ENCODE measurements around the gene SERPIND1.
"Not testable (repeated sequence)": the region's sequence is repeated elsewhere in the genome, so short reads cannot be mapped to it uniquely, and the experiment has no call there.

SERPIND1 gene

GRCh38 chr22:20732431-20732830 is 41.5 kb upstream of the SERPIND1 start:
- H3K27ac ChIP-seq (ENCODE audit: insufficient read depth in 1 of 2, low read depth in 1 of 2, low read length in 2 of 2, poor library complexity in 1 of 2, severe bottlenecking in 2 of 2); DNase-seq; POLR2A ChIA-PET; H3K27me3 ChIP-seq (replicated peaks in 2 of 5; ENCODE audit: control insufficient read depth in 4 of 5, insufficient read depth in 5 of 5, low read length in 4 of 5); CTCF ChIA-PET; H3K9me3 ChIP-seq (ENCODE audit: control extremely low read depth in 1 of 5, control insufficient read depth in 4 of 5, insufficient read depth in 2 of 5, low read depth in 1 of 5, low read length in 4 of 5); H3K4me3 ChIP-seq (ENCODE audit: control insufficient read depth in 1 of 7, extremely low read depth in 1 of 7, insufficient read depth in 4 of 7, low read depth in 2 of 7, low read length in 6 of 7): not testable (repeated sequence)
- WGBS (ENCODE audit: insufficient coverage) = 100% methylated on average over 1 of the region's 8 CpGs
- peaks cover 10 to 41% (median 23%) of the 10 kb centered on the region in 4 experiments for H3K36me3 ChIP-seq (ENCODE audit: control insufficient read depth in 4 of 4, insufficient read depth in 4 of 4, low read length in 3 of 4)
- H3K4me1 ChIP-seq (ENCODE audit: control extremely low read depth in 1 of 4, control insufficient read depth in 4 of 4, insufficient read depth in 4 of 4, low read length in 3 of 4) = peaks cover 0 to 10% (median 4%) of the 10 kb centered on the region in 4 experiments

GRCh38 chr22:20735356-20736162 is 38.4 kb upstream of the SERPIND1 start:
- peaks cover 0 to 29% (median 18%) of the 10 kb centered on the region in 4 experiments for H3K4me1 ChIP-seq (ENCODE audit: control extremely low read depth in 1 of 4, control insufficient read depth in 4 of 4, insufficient read depth in 4 of 4, low read length in 3 of 4)
- H3K4me3 ChIP-seq (ENCODE audit: control insufficient read depth in 1 of 7, extremely low read depth in 1 of 7, insufficient read depth in 4 of 7, low read depth in 2 of 7, low read length in 6 of 7); H3K27me3 ChIP-seq (replicated peaks in 2 of 5; ENCODE audit: control insufficient read depth in 4 of 5, insufficient read depth in 5 of 5, low read length in 4 of 5); DNase-seq; H3K9me3 ChIP-seq (ENCODE audit: control extremely low read depth in 1 of 5, control insufficient read depth in 4 of 5, insufficient read depth in 2 of 5, low read depth in 1 of 5, low read length in 4 of 5); CTCF ChIA-PET; H3K27ac ChIP-seq (ENCODE audit: insufficient read depth in 1 of 2, low read depth in 1 of 2, low read length in 2 of 2, poor library complexity in 1 of 2, severe bottlenecking in 2 of 2); POLR2A ChIA-PET: not testable (repeated sequence)
- 93% methylated on average over 3 of the region's 15 CpGs for WGBS (ENCODE audit: insufficient coverage)
- H3K36me3 ChIP-seq (ENCODE audit: control insufficient read depth in 4 of 4, insufficient read depth in 4 of 4, low read length in 3 of 4) = peaks cover 0 to 15% (median 9%) of the 10 kb centered on the region in 4 experiments

GRCh38 chr22:20736891-20737290 is 37.0 kb upstream of the SERPIND1 start:
- Histone ChIP-seq H3K4me1 (ENCODE audit: control extremely low read depth in 1 of 4, control insufficient read depth in 4 of 4, insufficient read depth in 4 of 4, low read length in 3 of 4) (peaks cover 0 to 29% (median 18%) of the 10 kb centered on the region in 4 experiments), H3K36me3 (ENCODE audit: control insufficient read depth in 4 of 4, insufficient read depth in 4 of 4, low read length in 3 of 4) (peaks cover 0 to 24% (median 15%) of the 10 kb centered on the region in 4 experiments)
- H3K9me3 ChIP-seq (ENCODE audit: control extremely low read depth in 1 of 5, control insufficient read depth in 4 of 5, insufficient read depth in 2 of 5, low read depth in 1 of 5, low read length in 4 of 5); H3K27me3 ChIP-seq (replicated peaks in 2 of 5; ENCODE audit: control insufficient read depth in 4 of 5, insufficient read depth in 5 of 5, low read length in 4 of 5); H3K27ac ChIP-seq (ENCODE audit: insufficient read depth in 1 of 2, low read depth in 1 of 2, low read length in 2 of 2, poor library complexity in 1 of 2, severe bottlenecking in 2 of 2); POLR2A ChIA-PET; H3K4me3 ChIP-seq (ENCODE audit: control insufficient read depth in 1 of 7, extremely low read depth in 1 of 7, insufficient read depth in 4 of 7, low read depth in 2 of 7, low read length in 6 of 7); CTCF ChIA-PET: not testable (repeated sequence)
- 14% methylated on average over 3 of the region's 3 CpGs for WGBS (ENCODE audit: insufficient coverage)
- DNase-seq = peak; percentile 70 to 96 (median 93)

GRCh38 chr22:20738394-20739089 is 35.4 kb upstream of the SERPIND1 start:
- H3K4me3 ChIP-seq (ENCODE audit: control insufficient read depth in 1 of 7, extremely low read depth in 1 of 7, insufficient read depth in 4 of 7, low read depth in 2 of 7, low read length in 6 of 7) = peak overlapping the region in 1 of 7 experiments; percentile 45
- peaks cover 0 to 29% (median 18%) of the 10 kb centered on the region in 4 experiments for H3K4me1 ChIP-seq (ENCODE audit: control extremely low read depth in 1 of 4, control insufficient read depth in 4 of 4, insufficient read depth in 4 of 4, low read length in 3 of 4)
- ChIA-PET POLR2A (interaction anchor here (0.6 to 0.7 kb wide), 2 partner anchors 17 to 130 kb away, joined by 3 to 4 read pairs; no protein-coding TSS in a partner anchor), CTCF (no interaction called here)
- 8% methylated on average over 6 of the region's 12 CpGs for WGBS (ENCODE audit: insufficient coverage)
- DNase-seq = peak; percentile 46 to 57 (median 56)
- H3K36me3 ChIP-seq (ENCODE audit: control insufficient read depth in 4 of 4, insufficient read depth in 4 of 4, low read length in 3 of 4) = peaks cover 0 to 29% (median 15%) of the 10 kb centered on the region in 4 experiments
- H3K27me3 ChIP-seq (replicated peaks in 2 of 5; ENCODE audit: control insufficient read depth in 4 of 5, insufficient read depth in 5 of 5, low read length in 4 of 5) = no peaks in the 10 kb centered on the region
- H3K9me3 ChIP-seq (ENCODE audit: control extremely low read depth in 1 of 5, control insufficient read depth in 4 of 5, insufficient read depth in 2 of 5, low read depth in 1 of 5, low read length in 4 of 5) = peaks cover 0 to 4% (median 0%) of the 10 kb centered on the region in 5 experiments
- no peak overlapping the region for H3K27ac ChIP-seq (ENCODE audit: insufficient read depth in 1 of 2, low read depth in 1 of 2, low read length in 2 of 2, poor library complexity in 1 of 2, severe bottlenecking in 2 of 2)

GRCh38 chr22:20740222-20740951 is 33.5 kb upstream of the SERPIND1 start:
- H3K4me1 ChIP-seq (ENCODE audit: control extremely low read depth in 1 of 4, control insufficient read depth in 4 of 4, insufficient read depth in 4 of 4, low read length in 3 of 4) = peaks cover 0 to 29% (median 18%) of the 10 kb centered on the region in 4 experiments
- peaks cover 0 to 4% (median 0%) of the 10 kb centered on the region in 5 experiments for H3K9me3 ChIP-seq (ENCODE audit: control extremely low read depth in 1 of 5, control insufficient read depth in 4 of 5, insufficient read depth in 2 of 5, low read depth in 1 of 5, low read length in 4 of 5)
- H3K36me3 ChIP-seq (ENCODE audit: control insufficient read depth in 4 of 4, insufficient read depth in 4 of 4, low read length in 3 of 4) = peaks cover 0 to 44% (median 21%) of the 10 kb centered on the region in 4 experiments
- H3K27me3 ChIP-seq (replicated peaks in 2 of 5; ENCODE audit: control insufficient read depth in 4 of 5, insufficient read depth in 5 of 5, low read length in 4 of 5) = no peaks in the 10 kb centered on the region
- CTCF ChIA-PET = interaction anchor here (1.3 to 1.9 kb wide), 2 partner anchors 21 to 36 kb away, joined by 3 to 5 read pairs; no protein-coding TSS in a partner anchor
- H3K4me3 ChIP-seq (ENCODE audit: control insufficient read depth in 1 of 7, extremely low read depth in 1 of 7, insufficient read depth in 4 of 7, low read depth in 2 of 7, low read length in 6 of 7) = no peak overlapping the region
- DNase-seq = no peak
- WGBS (ENCODE audit: insufficient coverage) = no CpG with 5 or more reads among the region's 2 CpGs
- POLR2A ChIA-PET = no interaction called here
- H3K27ac ChIP-seq (ENCODE audit: insufficient read depth in 1 of 2, low read depth in 1 of 2, low read length in 2 of 2, poor library complexity in 1 of 2, severe bottlenecking in 2 of 2) = no peak overlapping the region

- Histone ChIP-seq H3K27ac (ENCODE audit: insufficient read depth in 1 of 2, low read depth in 1 of 2, low read length in 2 of 2, poor library complexity in 1 of 2, severe bottlenecking in 2 of 2) (no peak overlapping the region), H3K27me3 (replicated peaks in 2 of 5; ENCODE audit: control insufficient read depth in 4 of 5, insufficient read depth in 5 of 5, low read length in 4 of 5) (no peaks in the 10 kb centered on the region), H3K4me3 (ENCODE audit: control insufficient read depth in 1 of 7, extremely low read depth in 1 of 7, insufficient read depth in 4 of 7, low read depth in 2 of 7, low read length in 6 of 7) (no peak overlapping the region), H3K4me1 (ENCODE audit: control extremely low read depth in 1 of 4, control insufficient read depth in 4 of 4, insufficient read depth in 4 of 4, low read length in 3 of 4) (peaks cover 0 to 27% (median 18%) of the 10 kb centered on the region in 4 experiments), H3K36me3 (ENCODE audit: control insufficient read depth in 4 of 4, insufficient read depth in 4 of 4, low read length in 3 of 4) (peaks cover 0 to 48% (median 23%) of the 10 kb centered on the region in 4 experiments), H3K9me3 (ENCODE audit: control extremely low read depth in 1 of 5, control insufficient read depth in 4 of 5, insufficient read depth in 2 of 5, low read depth in 1 of 5, low read length in 4 of 5) (peaks cover 0 to 4% (median 0%) of the 10 kb centered on the region in 5 experiments)
- CTCF ChIA-PET = interaction anchor here (0.7 to 2.5 kb wide), 10 partner anchors 11 to 181 kb away, joined by 3 to 11 read pairs (median 4); no protein-coding TSS in a partner anchor
- WGBS (ENCODE audit: insufficient coverage) = 100% methylated on average over 2 of the region's 6 CpGs
- POLR2A ChIA-PET = no interaction called here
- no peak for DNase-seq
Observed at GRCh38 chr22:20741008-20741633, 32.8 kb upstream of the SERPIND1 start.
